ENCODE data around the gene PTPRG. TPM values are rescaled to one million over a fixed set of nuclear protein-coding genes. Genes with fewer than 3 reads are reported as not detected.

PTPRG gene
- total RNA-seq, 1 experiment from 2014 or later = 32.1 TPM

DNA sequence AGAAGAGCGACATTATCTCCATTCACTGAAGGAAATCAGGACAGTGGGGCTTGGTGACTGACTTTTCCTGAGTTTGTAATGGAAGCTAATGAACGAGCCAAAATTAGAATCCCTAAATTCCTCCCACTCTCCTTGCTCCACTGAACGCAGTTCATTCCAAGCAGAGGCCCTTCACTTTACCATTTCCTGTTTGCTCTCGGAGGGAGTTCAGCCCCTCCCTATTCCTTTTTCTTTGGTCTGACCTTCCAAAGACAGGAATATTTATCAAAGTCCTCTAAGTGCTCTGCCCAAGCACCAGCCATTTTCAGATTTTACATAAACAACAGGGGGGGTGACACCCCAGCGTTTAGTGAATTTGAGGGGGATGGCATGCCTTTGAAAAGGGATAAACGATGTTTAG is 24.0 kb upstream of the PTPRG start (continued):
- no peak for TF ChIP-seq YY1 (IDR thresholded peaks at IDR 0.05; ENCODE audit: extremely low read depth, insufficient replicate concordance, low read depth, low read length)
- no peak for TF ChIP-seq POLR2AphosphoS5 (IDR thresholded peaks at IDR 0.05; ENCODE audit: low read depth, low read length)
- TF ChIP-seq, protein P1, sequence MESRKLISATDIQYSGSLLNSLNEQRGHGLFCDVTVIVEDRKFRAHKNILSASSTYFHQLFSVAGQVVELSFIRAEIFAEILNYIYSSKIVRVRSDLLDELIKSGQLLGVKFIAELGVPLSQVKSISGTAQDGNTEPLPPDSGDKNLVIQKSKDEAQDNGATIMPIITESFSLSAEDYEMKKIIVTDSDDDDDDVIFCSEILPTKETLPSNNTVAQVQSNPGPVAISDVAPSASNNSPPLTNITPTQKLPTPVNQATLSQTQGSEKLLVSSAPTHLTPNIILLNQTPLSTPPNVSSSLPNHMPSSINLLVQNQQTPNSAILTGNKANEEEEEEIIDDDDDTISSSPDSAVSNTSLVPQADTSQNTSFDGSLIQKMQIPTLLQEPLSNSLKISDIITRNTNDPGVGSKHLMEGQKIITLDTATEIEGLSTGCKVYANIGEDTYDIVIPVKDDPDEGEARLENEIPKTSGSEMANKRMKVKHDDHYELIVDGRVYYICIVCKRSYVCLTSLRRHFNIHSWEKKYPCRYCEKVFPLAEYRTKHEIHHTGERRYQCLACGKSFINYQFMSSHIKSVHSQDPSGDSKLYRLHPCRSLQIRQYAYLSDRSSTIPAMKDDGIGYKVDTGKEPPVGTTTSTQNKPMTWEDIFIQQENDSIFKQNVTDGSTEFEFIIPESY (IDR thresholded peaks at IDR 0.05; ENCODE audit: extremely low read depth, insufficient replicate concordance, low read length) = no peak
- TF ChIP-seq EZH2 (IDR thresholded peaks at IDR 0.05) = no peak

DNA sequence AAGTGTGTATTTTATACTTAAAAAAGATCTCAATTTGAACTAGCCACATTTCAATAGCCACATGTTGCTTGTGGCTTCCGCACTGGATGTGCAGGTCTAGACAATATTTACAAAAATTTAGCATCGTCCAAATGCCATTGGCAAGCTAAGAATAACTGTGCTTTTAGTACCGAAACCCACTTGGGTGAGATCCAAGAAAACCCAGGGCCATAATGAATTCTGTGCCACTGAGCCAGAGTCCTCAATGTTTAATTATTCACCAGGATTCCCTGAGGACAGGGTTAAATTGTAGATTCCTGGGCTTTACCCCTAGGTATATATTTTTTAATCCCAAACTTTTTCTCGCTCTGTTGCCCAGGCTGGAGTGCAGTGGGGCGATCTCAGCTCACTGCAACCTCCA is 22.9 kb upstream of the PTPRG start:
- H3K27ac ChIP-seq (ENCODE audit: low read depth, low read length) = no peak overlapping the region
- no peak overlapping the region for H3K4me2 ChIP-seq (ENCODE audit: low read length)
- no peaks in the 10 kb centered on the region for H4K20me1 ChIP-seq (ENCODE audit: insufficient read depth)
- no peaks in the 10 kb centered on the region for H3K36me3 ChIP-seq (ENCODE audit: control insufficient read depth in 1 of 2, insufficient read depth in 2 of 2, low read length in 2 of 2)
- intact Hi-C loops (cut with micrococcal nuclease) = no loop called here
- H3K27me3 ChIP-seq (ENCODE audit: insufficient read depth, low read length) = no peaks in the 10 kb centered on the region
- H3K4me1 ChIP-seq (ENCODE audit: control insufficient read depth in 1 of 2, insufficient read depth in 2 of 2, low read length in 2 of 2) = no peaks in the 10 kb centered on the region
- H2AFZ ChIP-seq (ENCODE audit: low read depth, low read length, poor library complexity, severe bottlenecking) = no peak overlapping the region
- H3K9ac ChIP-seq (ENCODE audit: low read length) = no peak overlapping the region
- ChIA-PET RAD21 (ENCODE audit: low non-redundant PET in 1 of 2, low total read pairs in 2 of 2, uncharacterized antibody in 2 of 2, unreplicated experiment in 2 of 2) (no interaction called here), POLR2A (no interaction called here), CTCF (no interaction called here)
- no peak overlapping the region for H3K4me3 ChIP-seq (replicated peaks in 1 of 2; ENCODE audit: low read depth in 1 of 2, low read length in 2 of 2)
- no TSS peak for BruUV-seq (replicated peaks)
- no peaks in the 10 kb centered on the region for H3K9me2 ChIP-seq (ENCODE audit: insufficient read depth)
- no peaks in the 10 kb centered on the region for H3K79me2 ChIP-seq (ENCODE audit: insufficient read depth, low read length)
- no peak for DNase-seq (ENCODE audit: low read depth, low spot score)
- no peaks in the 10 kb centered on the region for H3K9me3 ChIP-seq (ENCODE audit: control insufficient read depth in 1 of 2, insufficient read depth in 1 of 2, low read depth in 1 of 2, low read length in 2 of 2)
- ATAC-seq = no peak
- TF ChIP-seq TCF7L2 (IDR thresholded peaks at IDR 0.05; ENCODE audit: borderline replicate concordance, extremely low read depth, insufficient read depth, insufficient read length) (no peak), POLR2A (IDR thresholded peaks at IDR 0.05; ENCODE audit: borderline replicate concordance, extremely low read depth, insufficient read depth, insufficient read length) (no peak), RAD21 (IDR thresholded peaks at IDR 0.05; ENCODE audit: low read depth) (no peak), CEBPB (IDR thresholded peaks at IDR 0.05; ENCODE audit: low read depth) (no peak), JUND (IDR thresholded peaks at IDR 0.05) (no peak), SRF (IDR thresholded peaks at IDR 0.05; ENCODE audit: low read depth) (no peak), EZH2phosphoT487 (IDR thresholded peaks at IDR 0.05; ENCODE audit: borderline replicate concordance) (no peak), ELF1 (IDR thresholded peaks at IDR 0.05; ENCODE audit: borderline replicate concordance, low read depth) (no peak), SP1 (IDR thresholded peaks at IDR 0.05; ENCODE audit: low read depth) (no peak), FOSL1 (IDR thresholded peaks at IDR 0.05; ENCODE audit: low read depth) (no peak), EZH2 (IDR thresholded peaks at IDR 0.05) (no peak), POLR2AphosphoS5 (IDR thresholded peaks at IDR 0.05; ENCODE audit: low read depth, low read length) (no peak), CBX3 (IDR thresholded peaks at IDR 0.05; ENCODE audit: low read depth) (no peak), EGR1 (IDR thresholded peaks at IDR 0.05; ENCODE audit: low read depth) (no peak)
- TF ChIP-seq, protein P2, sequence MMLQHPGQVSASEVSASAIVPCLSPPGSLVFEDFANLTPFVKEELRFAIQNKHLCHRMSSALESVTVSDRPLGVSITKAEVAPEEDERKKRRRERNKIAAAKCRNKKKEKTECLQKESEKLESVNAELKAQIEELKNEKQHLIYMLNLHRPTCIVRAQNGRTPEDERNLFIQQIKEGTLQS (IDR thresholded peaks at IDR 0.05) = no peak
- TF ChIP-seq, protein P3, sequence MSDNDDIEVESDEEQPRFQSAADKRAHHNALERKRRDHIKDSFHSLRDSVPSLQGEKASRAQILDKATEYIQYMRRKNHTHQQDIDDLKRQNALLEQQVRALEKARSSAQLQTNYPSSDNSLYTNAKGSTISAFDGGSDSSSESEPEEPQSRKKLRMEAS (IDR thresholded peaks at IDR 0.05) = no peak
